ENCODE data around the gene COX19.

The COX19 gene

GRCh38 chr7:1017586-1018333, 42.4 kb upstream of the COX19 start:
- Histone ChIP-seq H3K27ac (ENCODE audit: low read depth, low read length) (no peak overlapping the region), H3K36me3 (ENCODE audit: control insufficient read depth, insufficient read depth, low read length) (no peaks in the 10 kb centered on the region)

DNA sequence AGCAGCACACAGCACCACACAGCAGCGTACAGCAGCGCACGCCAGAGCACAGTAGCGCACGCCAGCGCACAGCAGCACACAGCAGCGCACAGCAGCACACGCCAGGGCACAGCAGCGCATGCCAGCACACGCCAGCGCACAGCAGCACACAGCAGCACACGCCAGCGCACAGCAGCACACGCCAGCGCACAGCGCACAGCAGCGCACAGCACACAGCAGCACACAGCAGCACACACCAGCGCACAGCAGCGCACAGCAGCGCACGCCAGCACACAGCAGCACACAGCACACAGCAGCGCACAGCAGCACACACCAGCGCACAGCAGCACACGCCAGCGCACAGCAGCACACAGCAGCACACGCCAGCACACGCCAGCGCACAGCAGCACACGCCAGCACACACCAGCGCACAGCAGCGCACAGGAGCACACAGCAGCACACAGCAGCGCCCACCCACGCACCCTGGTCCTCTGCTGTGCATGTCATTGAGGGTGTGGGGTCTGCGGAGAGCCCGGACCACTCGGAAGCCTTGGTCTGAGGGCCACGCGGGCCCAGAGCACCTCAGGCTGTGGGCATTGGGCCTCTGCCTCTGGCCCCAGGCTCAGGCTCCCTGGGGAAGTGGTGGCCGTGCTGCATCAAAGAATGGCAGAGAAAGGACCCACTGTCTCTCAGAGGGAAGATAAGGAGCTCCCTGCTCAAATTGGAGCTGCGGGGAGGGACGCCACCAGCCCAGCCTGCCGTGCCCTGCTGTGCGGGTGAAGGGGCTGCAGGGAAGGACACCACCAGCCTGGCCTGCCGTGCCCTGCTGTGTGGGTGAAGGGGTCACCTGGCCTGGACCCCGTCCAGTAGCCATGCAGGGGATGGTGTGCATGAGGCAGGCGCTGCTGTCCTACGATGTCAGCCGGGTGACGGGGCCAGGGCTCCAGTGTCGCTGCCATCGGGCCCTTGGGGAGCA, 41.5 kb upstream of the COX19 start:
- Histone ChIP-seq H3K9me3 (ENCODE audit: control insufficient read depth, insufficient read depth, low read length) (no peaks in the 10 kb centered on the region), H3K4me3 (ENCODE audit: low read depth, low read length) (no peak overlapping the region), H3K27ac (ENCODE audit: low read depth, low read length) (no peak overlapping the region), H3K4me1 (ENCODE audit: control insufficient read depth, insufficient read depth, low read length) (no peaks in the 10 kb centered on the region), H3K9ac (ENCODE audit: low read depth, low read length) (no peak overlapping the region), H3K36me3 (ENCODE audit: control insufficient read depth, insufficient read depth, low read length) (no peaks in the 10 kb centered on the region), H3K27me3 (ENCODE audit: control insufficient read depth, insufficient read depth, low read length) (no peaks in the 10 kb centered on the region)

More at GRCh38 chr7:1017586-1018333, 42.4 kb upstream of the COX19 start:
- no peak overlapping the region for H3K9ac ChIP-seq (ENCODE audit: low read depth, low read length)
- no peaks in the 10 kb centered on the region for H3K27me3 ChIP-seq (ENCODE audit: control insufficient read depth, insufficient read depth, low read length)
- no peaks in the 10 kb centered on the region for H3K4me1 ChIP-seq (ENCODE audit: control insufficient read depth, insufficient read depth, low read length)
- H3K9me3 ChIP-seq (ENCODE audit: control insufficient read depth, insufficient read depth, low read length): no peaks in the 10 kb centered on the region
- no peak overlapping the region for H3K4me3 ChIP-seq (ENCODE audit: low read depth, low read length)

DNA sequence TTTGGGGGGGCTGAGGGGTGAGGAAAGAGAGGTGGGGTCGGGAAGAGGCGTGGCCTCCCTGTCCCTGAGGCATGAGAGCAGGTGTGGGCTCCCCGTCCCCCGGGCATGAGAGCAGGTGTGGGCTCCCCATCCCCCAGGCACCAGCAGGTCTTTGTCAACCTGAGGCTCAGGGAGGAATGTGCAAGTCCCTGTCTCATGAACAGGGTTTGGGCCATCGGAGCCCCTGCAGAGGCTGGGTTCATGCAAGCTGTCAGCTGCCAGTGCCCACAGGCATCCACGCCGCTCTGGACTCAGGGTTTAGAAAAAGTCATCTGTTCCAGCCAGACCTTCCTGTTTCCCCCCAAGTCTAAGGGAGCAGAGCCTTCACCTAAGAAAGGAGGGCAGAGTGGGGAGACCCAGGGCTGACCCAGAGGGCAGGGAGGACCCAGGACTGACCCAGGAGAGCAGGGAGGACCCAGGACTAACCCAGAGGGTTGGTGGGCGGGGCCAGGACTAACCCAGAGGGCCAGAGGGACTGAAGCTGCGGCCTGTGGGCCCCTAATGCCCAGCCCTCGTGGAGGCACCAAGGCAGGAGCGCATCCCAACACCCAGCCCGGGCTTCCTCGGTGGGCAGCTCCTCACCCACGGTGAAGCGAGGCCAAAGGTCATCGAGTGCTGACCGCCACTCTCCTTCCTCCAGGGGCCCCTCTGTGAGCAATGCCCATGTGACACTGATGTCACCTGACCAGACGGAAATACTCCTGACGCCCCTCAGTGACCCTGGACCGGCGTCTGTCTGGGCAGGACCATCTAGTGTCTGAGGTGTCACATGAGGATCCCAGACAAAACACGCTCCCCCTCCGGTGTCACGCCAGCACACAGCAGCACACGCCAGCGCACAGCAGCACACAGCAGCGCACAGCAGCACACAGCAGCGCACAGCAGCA, 40.1 kb upstream of the COX19 start:
- no peaks in the 10 kb centered on the region for H3K9me3 ChIP-seq (ENCODE audit: control insufficient read depth, insufficient read depth, low read length)
- no peak overlapping the region for H3K27ac ChIP-seq (ENCODE audit: low read depth, low read length)
- no peaks in the 10 kb centered on the region for H3K4me1 ChIP-seq (ENCODE audit: control insufficient read depth, insufficient read depth, low read length)
- no peaks in the 10 kb centered on the region for H3K27me3 ChIP-seq (ENCODE audit: control insufficient read depth, insufficient read depth, low read length)
- H3K36me3 ChIP-seq (ENCODE audit: control insufficient read depth, insufficient read depth, low read length): no peaks in the 10 kb centered on the region
- no peak overlapping the region for H3K4me3 ChIP-seq (ENCODE audit: low read depth, low read length)
- H3K9ac ChIP-seq (ENCODE audit: low read depth, low read length): no peak overlapping the region

GRCh38 chr7:1014681-1015080, 39.3 kb upstream of the COX19 start:
- H3K36me3 ChIP-seq (ENCODE audit: control insufficient read depth, insufficient read depth, low read length): 0 out of 2 replicates have a peak, but pooled peaks cover 3% of the 10 kb centered on the region
- H3K4me1 ChIP-seq (ENCODE audit: control insufficient read depth, insufficient read depth, low read length): no peaks in the 10 kb centered on the region
- no peak overlapping the region for H3K27ac ChIP-seq (ENCODE audit: low read depth, low read length)

DNA sequence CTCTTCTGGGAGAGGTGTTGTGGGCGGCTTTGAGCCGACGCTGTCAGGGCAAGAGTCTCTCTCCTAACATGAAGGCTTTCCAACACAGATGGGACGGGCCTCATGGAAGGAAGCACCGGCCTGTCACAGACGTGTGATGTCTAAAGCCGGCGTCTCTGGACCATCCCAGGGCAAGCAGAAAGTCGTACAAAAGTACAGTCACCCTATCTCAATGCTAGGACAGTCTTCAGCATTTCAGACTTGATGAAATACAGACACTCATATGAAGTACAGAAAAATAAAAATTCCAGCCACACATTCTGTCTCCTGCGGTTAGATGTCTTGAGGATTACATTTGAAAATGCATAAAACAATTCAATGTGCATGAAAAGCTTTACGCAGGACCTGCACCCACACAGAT, 38.2 kb upstream of the COX19 start:
- Histone ChIP-seq H3K4me1 (ENCODE audit: control insufficient read depth, insufficient read depth, low read length) (no peaks in the 10 kb centered on the region), H3K27ac (ENCODE audit: low read depth, low read length) (no peak overlapping the region), H3K27me3 (ENCODE audit: control insufficient read depth, insufficient read depth, low read length) (no peaks in the 10 kb centered on the region), H3K9ac (ENCODE audit: low read depth, low read length) (no peak overlapping the region), H3K9me3 (ENCODE audit: control insufficient read depth, insufficient read depth, low read length) (no peaks in the 10 kb centered on the region), H3K36me3 (ENCODE audit: control insufficient read depth, insufficient read depth, low read length) (peaks cover 7% of the 10 kb centered on the region; the same call in 1 of the 2 replicates), H3K4me3 (ENCODE audit: low read depth, low read length) (no peak overlapping the region)

More at GRCh38 chr7:1014681-1015080, 39.3 kb upstream of the COX19 start:
- no peak overlapping the region for H3K9ac ChIP-seq (ENCODE audit: low read depth, low read length)
- no peak overlapping the region for H3K4me3 ChIP-seq (ENCODE audit: low read depth, low read length)
- H3K9me3 ChIP-seq (ENCODE audit: control insufficient read depth, insufficient read depth, low read length): no peaks in the 10 kb centered on the region
- no peaks in the 10 kb centered on the region for H3K27me3 ChIP-seq (ENCODE audit: control insufficient read depth, insufficient read depth, low read length)

DNA sequence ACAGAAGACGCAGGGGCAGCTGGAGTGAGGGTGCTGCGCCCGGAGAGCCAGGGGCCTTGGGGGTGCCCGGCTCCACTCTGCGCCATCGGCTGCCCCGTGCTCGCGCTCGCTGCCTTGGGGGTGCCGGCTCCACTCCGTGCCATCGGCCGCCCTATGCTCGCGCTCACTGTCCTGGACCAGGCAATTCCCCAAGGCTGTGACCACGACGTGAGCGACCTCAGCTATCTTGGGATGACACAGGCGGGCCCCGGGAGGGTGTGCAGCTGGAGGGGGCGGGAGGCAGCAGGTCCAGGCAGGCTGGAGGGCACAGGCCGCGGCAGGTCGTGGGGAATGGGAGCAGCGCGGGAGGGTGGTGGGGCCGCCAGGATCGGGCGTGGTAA, 37.4 kb upstream of the COX19 start:
- peaks cover 7% of the 10 kb centered on the region; the same call in 1 of the 2 replicates for H3K36me3 ChIP-seq (ENCODE audit: control insufficient read depth, insufficient read depth, low read length)
- no peaks in the 10 kb centered on the region for H3K27me3 ChIP-seq (ENCODE audit: control insufficient read depth, insufficient read depth, low read length)
- no peaks in the 10 kb centered on the region for H3K4me1 ChIP-seq (ENCODE audit: control insufficient read depth, insufficient read depth, low read length)
- H3K9ac ChIP-seq (ENCODE audit: low read depth, low read length): no peak overlapping the region
- no peaks in the 10 kb centered on the region for H3K9me3 ChIP-seq (ENCODE audit: control insufficient read depth, insufficient read depth, low read length)
- H3K27ac ChIP-seq (ENCODE audit: low read depth, low read length): no peak overlapping the region
- H3K4me3 ChIP-seq (ENCODE audit: low read depth, low read length): no peak overlapping the region

DNA sequence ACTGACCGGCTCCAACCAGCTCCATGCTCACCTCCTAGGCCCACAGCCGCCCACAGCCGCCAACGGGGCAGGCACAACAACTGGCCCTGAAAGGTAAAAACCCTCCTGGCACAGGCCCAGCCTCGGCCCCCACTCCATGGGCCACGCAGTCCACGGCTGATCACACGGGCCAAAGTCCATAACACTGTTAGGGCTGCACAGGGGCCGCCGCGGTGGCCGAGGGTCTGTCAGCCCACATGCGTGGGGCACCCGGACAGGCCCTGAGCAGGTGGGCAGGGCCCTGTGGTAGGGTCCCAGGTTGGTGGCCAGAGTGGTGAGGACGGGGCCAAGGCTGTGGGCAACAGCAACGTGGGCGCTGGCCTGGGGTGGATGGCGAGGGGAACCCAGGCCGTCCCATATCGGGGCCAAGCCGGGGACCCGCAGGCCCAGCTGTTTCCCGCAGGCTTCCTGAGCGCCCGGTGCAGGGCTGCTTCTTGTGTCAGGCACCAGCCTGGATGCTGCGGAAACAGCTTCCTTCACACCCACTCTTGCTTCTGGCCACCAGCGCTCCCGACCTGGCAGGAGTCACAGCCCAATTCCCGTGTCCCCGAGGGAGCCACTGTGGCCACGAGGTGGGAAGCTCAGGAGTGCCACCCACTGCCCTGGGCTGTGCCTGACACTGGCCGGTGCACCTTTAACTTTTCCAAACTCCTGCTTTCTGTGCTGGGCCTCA, 36.8 kb upstream of the COX19 start:
- H3K27ac ChIP-seq (ENCODE audit: low read depth, low read length): no peak overlapping the region
- H3K27me3 ChIP-seq (ENCODE audit: control insufficient read depth, insufficient read depth, low read length): no peaks in the 10 kb centered on the region
- no peaks in the 10 kb centered on the region for H3K4me1 ChIP-seq (ENCODE audit: control insufficient read depth, insufficient read depth, low read length)
- no peak overlapping the region for H3K4me3 ChIP-seq (ENCODE audit: low read depth, low read length)
- peaks cover 8% of the 10 kb centered on the region; the same call in 1 of the 2 replicates for H3K36me3 ChIP-seq (ENCODE audit: control insufficient read depth, insufficient read depth, low read length)
- H3K9me3 ChIP-seq (ENCODE audit: control insufficient read depth, insufficient read depth, low read length): no peaks in the 10 kb centered on the region
- H3K9ac ChIP-seq (ENCODE audit: low read depth, low read length): no peak overlapping the region

- Histone ChIP-seq H3K4me3 (ENCODE audit: low read depth, low read length) (no peak overlapping the region), H3K27ac (ENCODE audit: low read depth, low read length) (no peak overlapping the region), H3K9ac (ENCODE audit: low read depth, low read length) (no peak overlapping the region), H3K36me3 (ENCODE audit: control insufficient read depth, insufficient read depth, low read length) (peaks cover 10% of the 10 kb centered on the region; the same call in 1 of the 2 replicates), H3K9me3 (ENCODE audit: control insufficient read depth, insufficient read depth, low read length) (no peaks in the 10 kb centered on the region), H3K27me3 (ENCODE audit: control insufficient read depth, insufficient read depth, low read length) (no peaks in the 10 kb centered on the region), H3K4me1 (ENCODE audit: control insufficient read depth, insufficient read depth, low read length) (no peaks in the 10 kb centered on the region)
Measured at GRCh38 chr7:1011297-1012003, 36.1 kb upstream of the COX19 start.

- peaks cover 10% of the 10 kb centered on the region; the same call in 1 of the 2 replicates for H3K36me3 ChIP-seq (ENCODE audit: control insufficient read depth, insufficient read depth, low read length)
- no peak overlapping the region for H3K27ac ChIP-seq (ENCODE audit: low read depth, low read length)
- no peaks in the 10 kb centered on the region for H3K4me1 ChIP-seq (ENCODE audit: control insufficient read depth, insufficient read depth, low read length)
Measured at GRCh38 chr7:1010226-1010625, 34.9 kb upstream of the COX19 start.

More at GRCh38 chr7:1010226-1010625, 34.9 kb upstream of the COX19 start:
- H3K9ac ChIP-seq (ENCODE audit: low read depth, low read length): no peak overlapping the region
- no peak overlapping the region for H3K4me3 ChIP-seq (ENCODE audit: low read depth, low read length)
- no peaks in the 10 kb centered on the region for H3K27me3 ChIP-seq (ENCODE audit: control insufficient read depth, insufficient read depth, low read length)
- H3K9me3 ChIP-seq (ENCODE audit: control insufficient read depth, insufficient read depth, low read length): no peaks in the 10 kb centered on the region

Data from HUES48 (cell line).